NCI-H2171 treated with DMSO at 0.1 percent for 48 hours (cell line): Measurements from ENCODE around the gene NXPH1.
"Not testable (repeated sequence)": the region's sequence is repeated elsewhere in the genome, so short reads cannot be mapped to it uniquely, and the experiment has no call there.

Source experiments
- DNase-seq: peaks from one replicate; lab custom pipeline; 2025; lab: John Stamatoyannopoulos, UW

The NXPH1 gene

GRCh38 chr7:8719102-8719501 lies 285.7 kb downstream of the NXPH1 start:
- DNase-seq: peak; percentile 21

DNA sequence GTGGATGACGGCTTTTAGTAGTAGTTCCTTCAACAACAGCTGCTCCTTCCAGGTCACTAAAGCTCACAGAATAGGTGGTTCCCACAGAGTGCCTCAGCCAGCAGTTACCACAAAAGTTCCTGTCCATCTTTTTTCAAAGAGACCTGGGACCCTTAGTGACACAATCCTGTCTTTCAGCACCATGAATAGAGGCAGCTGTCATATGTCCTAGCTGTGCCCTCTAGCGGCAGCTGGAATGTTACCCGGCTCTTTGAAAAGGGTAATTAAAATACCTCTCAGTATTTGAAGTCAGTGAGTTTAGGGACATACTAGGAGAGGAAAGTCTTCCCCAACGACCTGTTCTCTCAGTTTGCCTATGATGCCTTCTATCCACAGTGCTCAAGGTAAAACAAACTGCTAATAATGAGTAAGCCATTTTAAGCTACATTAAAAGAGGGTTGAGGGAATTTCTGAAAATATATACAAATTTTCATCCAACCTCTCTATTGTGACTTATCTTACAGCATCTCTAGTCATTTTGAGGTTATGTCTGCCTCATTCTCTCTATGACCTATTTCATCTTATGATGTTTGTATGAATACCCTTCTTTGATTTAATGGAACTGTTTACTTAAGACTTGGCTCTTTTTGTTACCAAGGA lies 290.8 kb downstream of the NXPH1 start:
- DNase-seq: peak; percentile 50

- DNase-seq: not testable (repeated sequence)
Measured at GRCh38 chr7:8731756-8732155, 298.3 kb downstream of the NXPH1 start.

- DNase-seq: no peak
Measured at GRCh38 chr7:8739837-8740236, 306.4 kb downstream of the NXPH1 start.

GRCh38 chr7:8742837-8743236 lies 309.4 kb downstream of the NXPH1 start:
- no peak for DNase-seq

- no peak for DNase-seq
Measured at GRCh38 chr7:8747338-8747737, 313.9 kb downstream of the NXPH1 start.

- DNase-seq: no peak
Measured at GRCh38 chr7:8751557-8752231, 318.3 kb downstream of the NXPH1 start.

GRCh38 chr7:8753355-8753754 lies 319.9 kb downstream of the NXPH1 start:
- DNase-seq: no peak

DNA sequence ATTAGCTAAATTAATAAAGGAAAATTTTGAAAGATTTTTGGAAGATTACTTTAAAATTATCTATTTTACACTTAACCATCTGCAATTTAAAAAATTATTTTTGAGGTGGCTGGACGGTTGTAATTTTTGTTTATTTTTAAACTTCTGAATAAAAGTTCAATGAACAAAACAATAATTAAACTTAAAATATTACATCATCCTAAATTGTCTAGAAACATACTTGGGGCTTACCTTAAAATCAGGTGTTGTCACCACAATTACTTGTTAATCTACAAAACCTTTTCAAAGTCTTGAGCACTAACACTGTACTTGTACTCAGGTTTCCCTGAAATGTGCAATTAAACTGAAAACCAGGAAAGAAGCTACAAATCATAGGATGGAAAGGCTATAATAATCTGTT lies 328.3 kb downstream of the NXPH1 start:
- no peak for DNase-seq

- no peak for DNase-seq
Measured at GRCh38 chr7:8762803-8763202, 329.4 kb downstream of the NXPH1 start.

DNA sequence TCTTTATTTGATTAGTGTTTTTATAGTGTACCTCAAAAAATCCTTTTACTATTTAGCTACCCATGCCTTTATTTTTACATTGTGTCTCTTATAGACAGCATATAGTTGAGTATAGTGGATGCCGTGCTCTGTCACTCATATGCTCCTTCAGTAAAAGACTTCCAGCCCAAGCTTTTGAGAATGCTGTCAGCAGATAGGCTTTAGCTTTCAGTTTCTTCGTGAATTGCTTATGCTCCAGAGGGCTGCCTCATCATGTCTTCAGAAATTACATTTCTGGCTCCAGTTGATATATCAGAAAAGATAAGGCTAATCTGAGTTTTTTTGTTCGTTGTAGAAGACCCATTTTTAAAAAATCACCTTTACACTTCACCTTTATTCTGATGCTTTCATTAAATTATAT lies 332.0 kb downstream of the NXPH1 start:
- no peak for DNase-seq

DNA sequence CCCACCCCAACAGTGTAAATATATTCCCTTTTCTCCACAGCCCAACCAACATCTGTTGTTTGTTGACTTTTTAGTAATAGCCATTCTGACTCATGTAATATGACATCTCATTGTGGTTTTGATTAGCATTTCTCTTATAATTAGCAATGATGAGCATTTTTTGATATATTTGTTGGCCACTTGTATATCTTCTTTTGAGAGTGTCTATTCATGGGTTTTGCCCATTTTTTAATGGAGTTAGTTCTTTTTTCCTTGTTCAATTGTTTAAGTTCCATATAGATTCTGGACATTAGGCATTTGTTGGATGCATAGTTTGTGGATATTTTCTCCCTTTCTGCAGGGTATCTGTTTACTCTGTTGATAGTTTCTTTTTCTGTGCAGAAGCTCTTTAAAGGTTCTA lies 340.1 kb downstream of the NXPH1 start:
- peak; percentile 16 for DNase-seq

- DNase-seq: no peak
Measured at GRCh38 chr7:8778459-8778858, 345.1 kb downstream of the NXPH1 start.

DNA sequence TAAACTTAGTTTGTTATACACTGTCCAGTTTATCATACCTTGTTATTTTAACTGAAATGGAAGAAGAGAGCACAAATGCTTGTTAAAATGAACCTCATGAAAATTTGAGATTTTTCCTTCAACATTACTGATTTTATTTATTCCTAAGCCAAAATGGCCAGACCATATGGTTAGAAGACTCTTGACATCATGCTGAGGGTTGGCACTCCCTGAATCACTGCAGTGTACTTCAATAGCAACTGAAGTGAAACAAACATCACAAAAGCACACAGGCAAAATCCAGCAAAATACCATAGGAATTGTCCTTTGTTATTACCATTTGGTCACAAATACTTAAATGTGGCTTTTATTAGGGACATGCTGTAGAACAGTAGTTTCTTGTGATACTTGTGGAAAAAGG lies 347.8 kb downstream of the NXPH1 start:
- no peak for DNase-seq

GRCh38 chr7:8783229-8783628 lies 349.8 kb downstream of the NXPH1 start:
- no peak for DNase-seq

- no peak for DNase-seq
Measured at GRCh38 chr7:8785081-8785480, 351.7 kb downstream of the NXPH1 start.

GRCh38 chr7:8800986-8801385 lies 367.6 kb downstream of the NXPH1 start:
- no peak for DNase-seq
